Thoracic aorta (tissue), 2 donors: Measurements from ENCODE around the gene TBC1D4. TPM values are rescaled to one million over a fixed set of nuclear protein-coding genes. Genes with fewer than 3 reads are reported as not detected.

ENCODE experiments used
- ATAC-seq: fragments of 150-250 bp; one replicate; pipeline ENCODE4 v1.8.0; 2017; ENCODE audit warnings: low read depth; ENCODE audit not compliant: insufficient number of reproducible peaks, low FRiP score
- DNase-seq: peaks from one replicate; pipeline ENCODE4 v3.0.0-alpha.2; 2020; ENCODE audit warnings: low spot score
- H3K27ac ChIP-seq, 2 donors: fragments of 200-600 bp; sonication (generic); 1 replicate in 1 of 2; 2 replicates in 1 of 2; pipeline ENCODE4 v1.5.1; 2016; ENCODE audit warnings: mild to moderate bottlenecking in 2 of 2, moderate library complexity in 2 of 2
- H3K27me3 ChIP-seq: fragments of 200-600 bp; sonication (generic); replicated peaks from 2 replicates; pipeline ENCODE4 v1.6.0; 2016; ENCODE audit warnings: mild to moderate bottlenecking; ENCODE audit not compliant: insufficient read depth
- H3K36me3 ChIP-seq: fragments of 200-600 bp; sonication (generic); one replicate; pipeline ENCODE4 v1.5.1; 2016
- H3K4me1 ChIP-seq, 2 donors: fragments of 200-600 bp; sonication (generic); 1 replicate in 1 of 2; 2 replicates in 1 of 2; pipeline versions ENCODE4 v1.5.1 to v1.6.0; 2016; ENCODE audit warnings: low read depth in 2 of 2, mild to moderate bottlenecking in 1 of 2; ENCODE audit not compliant: control insufficient read depth in 1 of 2
- H3K4me3 ChIP-seq: fragments of 200-600 bp; sonication (generic); 2 replicates; pipeline ENCODE4 v1.5.1; 2016; ENCODE audit warnings: mild to moderate bottlenecking
- H3K9me3 ChIP-seq: fragments of 200-600 bp; sonication (generic); 2 replicates; pipeline ENCODE4 v1.5.1; 2016
- total RNA-seq, 2 donors: library from RNA; depleted of rRNA; stranded (reverse); fragments of >200 nt; gene quantifications; one replicate each; pipeline versions ENCODE4 v1.1.0 to v1.2.3, GENCODE V29; 2016
- TF ChIP-seq, protein P1 (sequence below): fragments of 200-600 bp; sonication (generic); IDR thresholded peaks from one replicate; pipeline ENCODE4 v1.5.1; 2019; ENCODE audit warnings: antibody characterized with exemption

Gene TBC1D4
- total RNA-seq, 2 donors from 2014 or later = 15.8 to 20.3 TPM

DNA sequence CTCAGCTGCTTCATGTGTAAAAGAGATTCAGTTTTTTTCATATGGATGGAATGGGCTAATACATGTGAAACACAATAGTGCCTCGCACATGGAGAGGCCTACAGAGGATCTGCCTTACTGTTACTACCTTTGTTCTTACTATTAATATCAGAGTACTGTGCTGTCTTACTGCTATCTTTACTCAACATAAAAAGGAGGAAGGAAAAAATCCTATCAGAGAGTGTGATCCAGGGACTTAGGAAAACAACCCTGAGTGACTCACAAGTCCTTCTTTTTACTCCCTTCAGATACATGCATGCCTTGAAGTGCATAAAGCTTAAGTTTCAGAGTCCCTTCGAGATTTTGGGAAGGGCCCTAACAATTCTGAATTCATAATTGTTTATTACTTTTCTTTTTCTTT, 136.8 kb downstream of the TBC1D4 start:
- DNase-seq (no peak), ATAC-seq (no peak)
- H3K27me3 ChIP-seq = no peaks in the 10 kb centered on the region
- TF ChIP-seq, protein P1, sequence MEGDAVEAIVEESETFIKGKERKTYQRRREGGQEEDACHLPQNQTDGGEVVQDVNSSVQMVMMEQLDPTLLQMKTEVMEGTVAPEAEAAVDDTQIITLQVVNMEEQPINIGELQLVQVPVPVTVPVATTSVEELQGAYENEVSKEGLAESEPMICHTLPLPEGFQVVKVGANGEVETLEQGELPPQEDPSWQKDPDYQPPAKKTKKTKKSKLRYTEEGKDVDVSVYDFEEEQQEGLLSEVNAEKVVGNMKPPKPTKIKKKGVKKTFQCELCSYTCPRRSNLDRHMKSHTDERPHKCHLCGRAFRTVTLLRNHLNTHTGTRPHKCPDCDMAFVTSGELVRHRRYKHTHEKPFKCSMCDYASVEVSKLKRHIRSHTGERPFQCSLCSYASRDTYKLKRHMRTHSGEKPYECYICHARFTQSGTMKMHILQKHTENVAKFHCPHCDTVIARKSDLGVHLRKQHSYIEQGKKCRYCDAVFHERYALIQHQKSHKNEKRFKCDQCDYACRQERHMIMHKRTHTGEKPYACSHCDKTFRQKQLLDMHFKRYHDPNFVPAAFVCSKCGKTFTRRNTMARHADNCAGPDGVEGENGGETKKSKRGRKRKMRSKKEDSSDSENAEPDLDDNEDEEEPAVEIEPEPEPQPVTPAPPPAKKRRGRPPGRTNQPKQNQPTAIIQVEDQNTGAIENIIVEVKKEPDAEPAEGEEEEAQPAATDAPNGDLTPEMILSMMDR = no peak
- H3K9me3 ChIP-seq = no peaks in the 10 kb centered on the region
- no peak overlapping the region for H3K27ac ChIP-seq
- H3K4me3 ChIP-seq = no peak overlapping the region
- peaks cover 0 to 8% of the 10 kb centered on the region in 2 donors for H3K4me1 ChIP-seq
- no peaks in the 10 kb centered on the region for H3K36me3 ChIP-seq

DNA sequence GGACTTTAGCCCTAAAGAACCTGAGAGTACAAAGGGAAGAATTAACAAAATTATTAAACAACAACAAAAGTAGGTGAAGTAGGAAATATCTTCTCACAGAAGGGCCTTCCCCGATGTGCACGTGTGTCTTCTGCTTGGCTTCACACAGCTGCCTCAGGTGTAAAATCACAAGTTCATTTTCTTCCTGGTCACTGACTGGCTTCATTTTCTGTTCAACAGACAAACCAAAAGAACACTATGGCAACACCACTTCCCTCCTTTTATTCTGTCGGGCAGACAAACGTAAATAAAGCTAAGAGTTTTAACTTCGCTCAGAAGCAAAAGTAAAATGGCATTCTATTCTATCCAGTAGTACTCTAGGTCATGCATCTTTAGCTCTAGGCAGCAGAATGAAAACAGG, 140.9 kb downstream of the TBC1D4 start:
- H3K36me3 ChIP-seq = no peaks in the 10 kb centered on the region
- H3K4me3 ChIP-seq = no peak overlapping the region
- H3K27me3 ChIP-seq = no peaks in the 10 kb centered on the region
- TF ChIP-seq, protein P1 = no peak
- ATAC-seq = no peak
- no peak for DNase-seq
- H3K9me3 ChIP-seq = no peaks in the 10 kb centered on the region
- H3K27ac ChIP-seq = no peak overlapping the region
- H3K4me1 ChIP-seq = no peaks in the 10 kb centered on the region

DNA sequence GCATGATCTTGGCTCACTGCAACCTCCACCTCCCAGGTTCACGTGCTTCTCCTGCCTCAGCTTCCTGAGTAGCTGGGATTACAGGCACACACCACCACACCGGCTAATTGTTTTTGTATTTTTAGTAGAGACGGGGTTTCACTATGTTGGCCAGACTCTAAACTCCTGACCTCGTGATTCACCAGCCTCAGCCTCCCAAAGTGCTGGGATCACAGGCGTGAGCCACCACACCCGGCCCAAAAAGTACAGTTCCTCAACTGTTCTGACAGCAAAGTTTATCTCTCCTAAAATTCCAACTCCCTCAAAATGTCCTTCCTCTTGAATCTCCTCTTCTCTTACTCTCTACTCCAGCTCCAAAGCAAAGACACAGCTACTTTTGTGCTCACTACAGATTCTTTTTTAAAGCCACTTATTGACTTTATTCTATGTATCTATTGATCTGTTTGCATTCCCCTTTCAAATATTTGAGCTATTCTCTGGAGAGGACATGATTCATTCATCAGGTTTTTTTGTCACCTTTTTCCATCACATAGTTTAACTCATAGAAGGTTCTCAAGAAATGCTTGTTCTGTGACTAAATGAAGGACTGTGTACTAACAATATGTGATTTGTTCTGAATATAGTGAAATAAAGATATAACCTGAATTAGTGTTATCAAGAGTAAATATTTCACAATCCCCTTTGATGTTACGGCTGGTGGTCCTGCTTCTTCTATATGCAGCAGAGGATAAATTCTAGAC, 142.2 kb downstream of the TBC1D4 start:
- no peak overlapping the region for H3K27ac ChIP-seq
- no peak overlapping the region for H3K4me3 ChIP-seq
- no peaks in the 10 kb centered on the region for H3K4me1 ChIP-seq
- TF ChIP-seq, protein P1 = no peak
- ATAC-seq (peak; percentile 34), DNase-seq (no peak)
- no peaks in the 10 kb centered on the region for H3K9me3 ChIP-seq
- H3K36me3 ChIP-seq = no peaks in the 10 kb centered on the region
- H3K27me3 ChIP-seq = no peaks in the 10 kb centered on the region

DNA sequence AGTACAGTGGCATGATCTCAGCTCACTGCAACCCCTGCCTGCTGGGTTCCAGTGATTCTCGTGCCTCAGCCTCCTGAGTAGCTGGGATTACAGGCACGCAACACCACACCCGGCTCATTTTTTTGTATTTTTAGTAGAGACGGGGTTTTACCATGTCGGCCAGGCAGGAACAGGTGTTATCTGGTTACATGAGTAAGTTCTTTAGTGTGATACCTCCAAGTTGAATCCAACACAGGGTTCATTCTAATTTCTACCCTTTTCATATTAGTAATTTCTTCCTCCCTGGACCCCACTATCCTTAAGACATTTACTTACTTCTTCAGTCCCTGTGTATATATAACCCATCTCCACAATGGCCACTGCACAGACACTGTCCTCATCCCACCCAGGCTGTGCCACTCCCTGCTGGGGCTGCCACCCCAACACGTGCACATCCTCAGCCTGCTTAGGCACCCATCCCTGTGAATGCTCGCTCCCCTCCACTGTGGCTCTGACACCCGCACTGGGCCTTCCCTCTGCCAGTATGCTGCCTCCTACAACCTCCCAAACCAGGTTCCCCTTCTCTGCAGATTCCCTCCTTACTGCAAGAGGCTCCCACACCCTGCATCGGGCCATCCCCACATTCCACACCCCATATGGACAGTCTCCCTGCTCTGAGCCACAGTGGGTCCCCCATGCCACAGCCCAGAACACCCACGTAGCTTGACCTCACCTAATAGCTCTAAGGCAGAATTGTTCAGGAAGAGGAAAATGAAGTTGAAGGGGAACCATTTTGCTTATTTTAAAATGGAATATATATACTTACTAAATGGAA, 147.1 kb downstream of the TBC1D4 start:
- Histone ChIP-seq H3K4me1 (no peaks in the 10 kb centered on the region), H3K4me3 (no peak overlapping the region), H3K9me3 (no peaks in the 10 kb centered on the region), H3K36me3 (no peaks in the 10 kb centered on the region), H3K27ac (no peak overlapping the region), H3K27me3 (no peaks in the 10 kb centered on the region)
- DNase-seq (no peak), ATAC-seq (no peak)
- TF ChIP-seq, protein P1 = no peak

DNA sequence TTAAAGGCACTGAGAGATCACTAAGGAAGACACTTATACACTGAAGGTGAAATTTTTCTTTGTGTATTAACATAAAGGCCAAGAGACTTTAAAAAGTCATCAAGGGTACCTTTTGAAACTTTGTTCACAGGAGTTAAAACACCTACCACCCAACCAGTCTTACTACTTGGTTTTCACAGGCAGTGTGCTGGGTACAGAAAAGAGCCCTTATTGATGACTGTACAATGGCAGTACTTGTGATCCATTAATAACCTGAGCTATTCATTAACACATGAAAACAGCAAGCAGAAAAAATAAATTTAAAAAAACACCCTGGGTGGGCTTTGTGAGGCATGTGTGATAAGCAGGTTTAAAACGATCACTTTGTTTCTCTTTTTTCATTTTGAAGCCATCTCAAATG, 148.9 kb downstream of the TBC1D4 start:
- ATAC-seq = no peak
- H3K9me3 ChIP-seq = no peaks in the 10 kb centered on the region
- H3K4me1 ChIP-seq = no peaks in the 10 kb centered on the region
- no peak for DNase-seq
- H3K27me3 ChIP-seq = no peaks in the 10 kb centered on the region
- TF ChIP-seq, protein P1 = no peak
- no peak overlapping the region for H3K27ac ChIP-seq
- H3K4me3 ChIP-seq = no peak overlapping the region
- no peaks in the 10 kb centered on the region for H3K36me3 ChIP-seq
